A673 (cell line): ENCODE results near the gene ILKAP. TPM values are rescaled to one million over a fixed set of nuclear protein-coding genes. Genes with fewer than 3 reads are reported as not detected.
A peak's percentile ranks its signal among the peaks of the same experiment; 100 is the strongest.

Experiments used
- BruUV-seq: library from RNA; stranded (reverse); fragments of 400-500 nt; replicated peaks from 2 replicates; lab custom pipeline; 2021; lab: Mats Ljungman, UMichigan
- CTCF ChIA-PET: fragments of 300-600 bp; sonication (Branson Sonifier 250); formaldehyde crosslinking; loops from one replicate; lab custom pipeline; 2022; ENCODE audit warnings: antibody characterized with exemption; lab: Charles Lee
- POLR2A ChIA-PET: fragments of 300-600 bp; sonication (Branson Sonifier 250); formaldehyde crosslinking; loops from one replicate; lab custom pipeline; 2022; ENCODE audit warnings: antibody characterized with exemption; ENCODE audit not compliant: low non-redundant PET; lab: Charles Lee
- DNase-seq: peaks from one replicate; pipeline ENCODE4 v3.0.0-alpha.2; 2015; ENCODE audit warnings: low spot score
- H3K27ac ChIP-seq: fragments of 200-600 bp; sonication (generic); 2 replicates; pipeline ENCODE4 v1.5.1; 2016; ENCODE audit warnings: mixed run types, low read depth, mild to moderate bottlenecking, mixed read lengths, antibody characterized with exemption, low read length; ENCODE audit not compliant: poor library complexity, severe bottlenecking
- H3K27me3 ChIP-seq: fragments of 200-600 bp; sonication (generic); replicated peaks from 2 replicates; pipeline ENCODE4 v1.6.1; 2017; ENCODE audit warnings: mixed run types, low read depth, mild to moderate bottlenecking, mixed read lengths, antibody characterized with exemption, low read length; ENCODE audit not compliant: insufficient read depth, poor library complexity
- H3K36me3 ChIP-seq: fragments of 200-600 bp; sonication (generic); 2 replicates; pipeline ENCODE4 v1.6.1; 2016; ENCODE audit warnings: mixed run types, mild to moderate bottlenecking, mixed read lengths, antibody characterized with exemption, low read length; ENCODE audit not compliant: insufficient read depth, poor library complexity, severe bottlenecking
- H3K4me1 ChIP-seq: fragments of 200-600 bp; sonication (generic); 2 replicates; pipeline ENCODE4 v1.6.1; 2017; ENCODE audit warnings: mixed run types, mild to moderate bottlenecking, mixed read lengths, antibody characterized with exemption, low read length; ENCODE audit not compliant: insufficient read depth, poor library complexity, severe bottlenecking
- H3K4me3 ChIP-seq: fragments of 200-600 bp; sonication (generic); 2 replicates; pipeline ENCODE4 v1.5.1; 2016; ENCODE audit warnings: low read depth, mixed run types, mild to moderate bottlenecking, mixed read lengths, low read length; ENCODE audit not compliant: poor library complexity, severe bottlenecking
- H3K9me3 ChIP-seq: fragments of 200-600 bp; sonication (generic); 2 replicates; pipeline ENCODE4 v1.6.1; 2016; ENCODE audit warnings: mixed run types, low read depth, mild to moderate bottlenecking, mixed read lengths, antibody characterized with exemption, low read length; ENCODE audit not compliant: poor library complexity, severe bottlenecking
- CTCF ChIP-seq: fragments of 300-800, 200-600 bp; sonication (generic); conservative IDR thresholded peaks from 2 replicates; pipeline ENCODE4 v1.5.1; 2017; ENCODE audit warnings: low read depth, mild to moderate bottlenecking, antibody characterized with exemption, low read length, moderate library complexity, mixed read lengths
- EZH2 ChIP-seq: fragments of 200-600 bp; sonication (generic); IDR thresholded peaks from 2 replicates; pipeline ENCODE4 v1.6.1; 2017; ENCODE audit warnings: borderline replicate concordance, low read depth, mild to moderate bottlenecking, mixed read lengths, antibody characterized with exemption, low read length; ENCODE audit not compliant: poor library complexity, severe bottlenecking
- intact Hi-C: fragments of 100-400 bp; cut with micrococcal nuclease; formaldehyde crosslinking; loops from one replicate; pipeline ENCODE4 v1.10.0; 2022; ENCODE audit not compliant: unreplicated experiment
- total RNA-seq: library from RNA; stranded (reverse); gene quantifications from 2 replicates; pipeline ENCODE4 v1.2.3, GENCODE V29; 2021

The ILKAP gene
- total RNA-seq, 1 experiment from 2014 or later = 71.6 TPM

GRCh38 chr2:238216651-238217184, 13.2 kb upstream of the ILKAP start:
- H3K4me1 ChIP-seq = no peaks in the 10 kb centered on the region
- TF ChIP-seq CTCF (no peak), EZH2 (no peak)
- no peak overlapping the region for H3K27ac ChIP-seq
- no peak for DNase-seq
- intact Hi-C loops = no loop called here
- ChIA-PET CTCF (no interaction called here), POLR2A (no interaction called here)
- BruUV-seq = no TSS peak
- H3K36me3 ChIP-seq = no peaks in the 10 kb centered on the region
- H3K9me3 ChIP-seq = peaks cover 4% of the 10 kb centered on the region
- H3K4me3 ChIP-seq = no peak overlapping the region
- no peaks in the 10 kb centered on the region for H3K27me3 ChIP-seq

- no TSS peak for BruUV-seq
- POLR2A ChIA-PET = no interaction called here
Measured at GRCh38 chr2:238207006-238207405, 3.5 kb upstream of the ILKAP start.

GRCh38 chr2:238203973-238204683, 633 bp upstream of the ILKAP start:
- Histone ChIP-seq H3K9me3 (no peaks in the 10 kb centered on the region), H3K4me3 (peak overlapping the region; percentile 92), H3K27ac (peak overlapping the region; percentile 91), H3K4me1 (peaks cover 18% of the 10 kb centered on the region), H3K36me3 (no peaks in the 10 kb centered on the region), H3K27me3 (peaks cover 2% of the 10 kb centered on the region)
- TF ChIP-seq CTCF = no peak
- TF ChIP-seq EZH2 = no peak
- no peak for DNase-seq
- POLR2A ChIA-PET = no interaction called here
- BruUV-seq = TSS peak; percentile 90
- intact Hi-C loops = no loop called here
- CTCF ChIA-PET = no interaction called here

More at GRCh38 chr2:238207006-238207405, 3.5 kb upstream of the ILKAP start:
- Histone ChIP-seq H3K4me3 (no peak overlapping the region), H3K36me3 (no peaks in the 10 kb centered on the region), H3K27ac (no peak overlapping the region), H3K4me1 (peaks cover 8% of the 10 kb centered on the region), H3K9me3 (no peaks in the 10 kb centered on the region), H3K27me3 (peaks cover 2% of the 10 kb centered on the region)
- DNase-seq = no peak
- intact Hi-C loops = no loop called here
- TF ChIP-seq CTCF (no peak), EZH2 (no peak)
- CTCF ChIA-PET = no interaction called here
